ENCODE results near the gene ARFGAP3. TPM values are rescaled to one million over a fixed set of nuclear protein-coding genes. Genes with fewer than 3 reads are reported as not detected.

The ARFGAP3 gene
- total RNA-seq, 6 donors from 2014 or later = 25.9 to 60.8 (median 41.9) TPM

DNA sequence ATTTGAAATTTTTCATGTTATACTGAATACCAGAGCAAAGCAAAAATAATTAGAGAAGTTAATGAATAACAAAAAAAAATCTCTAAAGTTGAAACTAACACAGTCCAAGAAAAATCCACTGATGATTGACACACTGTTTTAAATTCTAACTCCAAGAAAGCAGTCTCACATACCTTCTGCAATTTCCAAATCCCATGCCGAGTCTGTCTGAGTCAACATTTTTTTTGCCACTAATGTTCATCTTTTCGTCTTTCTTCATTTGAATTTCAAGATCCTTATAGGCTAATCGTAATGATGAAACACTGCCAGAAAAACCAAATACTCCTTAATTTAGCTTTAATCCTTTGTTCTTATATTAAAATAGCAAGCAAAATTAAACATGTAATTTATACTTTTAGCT, 39.5 kb downstream of the ARFGAP3 start:
- Histone ChIP-seq H3K9me3 (no peaks in the 10 kb centered on the region), H3K4me1 (peaks cover 6 to 33% (median 14%) of the 10 kb centered on the region in 4 donors), H3K4me3 (no peak overlapping the region), H3K27me3 (no peaks in the 10 kb centered on the region), H3K27ac (no peak overlapping the region), H3K36me3 (peaks cover 0 to 72% (median 30%) of the 10 kb centered on the region in 4 donors)
- DNase-seq = no peak
- no peak for TF ChIP-seq POLR2AphosphoS5 (IDR thresholded peaks at IDR 0.05)
- TF ChIP-seq POLR2A (IDR thresholded peaks at IDR 0.05) = no peak
- no peak for TF ChIP-seq EP300 (IDR thresholded peaks at IDR 0.05)
- TF ChIP-seq, protein P1, sequence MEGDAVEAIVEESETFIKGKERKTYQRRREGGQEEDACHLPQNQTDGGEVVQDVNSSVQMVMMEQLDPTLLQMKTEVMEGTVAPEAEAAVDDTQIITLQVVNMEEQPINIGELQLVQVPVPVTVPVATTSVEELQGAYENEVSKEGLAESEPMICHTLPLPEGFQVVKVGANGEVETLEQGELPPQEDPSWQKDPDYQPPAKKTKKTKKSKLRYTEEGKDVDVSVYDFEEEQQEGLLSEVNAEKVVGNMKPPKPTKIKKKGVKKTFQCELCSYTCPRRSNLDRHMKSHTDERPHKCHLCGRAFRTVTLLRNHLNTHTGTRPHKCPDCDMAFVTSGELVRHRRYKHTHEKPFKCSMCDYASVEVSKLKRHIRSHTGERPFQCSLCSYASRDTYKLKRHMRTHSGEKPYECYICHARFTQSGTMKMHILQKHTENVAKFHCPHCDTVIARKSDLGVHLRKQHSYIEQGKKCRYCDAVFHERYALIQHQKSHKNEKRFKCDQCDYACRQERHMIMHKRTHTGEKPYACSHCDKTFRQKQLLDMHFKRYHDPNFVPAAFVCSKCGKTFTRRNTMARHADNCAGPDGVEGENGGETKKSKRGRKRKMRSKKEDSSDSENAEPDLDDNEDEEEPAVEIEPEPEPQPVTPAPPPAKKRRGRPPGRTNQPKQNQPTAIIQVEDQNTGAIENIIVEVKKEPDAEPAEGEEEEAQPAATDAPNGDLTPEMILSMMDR (IDR thresholded peaks at IDR 0.05) = no peak
- 69 to 79% methylated on average over 3 of the region's 3 CpGs for WGBS, 2 donors
- ATAC-seq (ENCODE audit: low FRiP score in 2 of 2) = no peak

DNA sequence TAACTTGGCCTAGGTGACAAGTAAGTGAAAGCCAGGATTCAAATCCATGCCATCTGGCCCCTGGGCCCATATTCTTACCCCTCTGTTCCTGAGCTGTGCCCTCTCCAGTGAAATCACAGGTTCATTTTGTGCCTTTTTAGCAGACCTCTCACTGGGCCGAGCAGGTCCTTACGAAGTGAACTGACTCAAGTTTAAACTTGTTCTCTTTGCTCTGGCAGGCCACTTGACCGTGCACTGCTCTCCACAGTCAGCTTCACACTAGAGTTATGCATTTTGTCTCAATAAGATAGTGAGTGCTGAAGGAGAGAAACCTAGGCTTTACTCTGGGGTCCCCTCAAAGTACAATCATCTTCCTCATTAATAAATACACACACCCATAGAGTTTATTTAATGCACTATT, 40.7 kb downstream of the ARFGAP3 start:
- H3K36me3 ChIP-seq = peaks cover 0 to 66% (median 22%) of the 10 kb centered on the region in 4 donors
- H3K27ac ChIP-seq = peak overlapping the region in 1 of 4 donors; percentile 6
- peaks cover 6 to 33% (median 14%) of the 10 kb centered on the region in 4 donors for H3K4me1 ChIP-seq
- no peak for ATAC-seq (ENCODE audit: low FRiP score in 2 of 2)
- no peaks in the 10 kb centered on the region for H3K27me3 ChIP-seq
- H3K9me3 ChIP-seq = no peaks in the 10 kb centered on the region
- WGBS, 2 donors = 78 to 82% methylated on average over 3 of the region's 3 CpGs
- no peak overlapping the region for H3K4me3 ChIP-seq
- TF ChIP-seq, protein P1 (IDR thresholded peaks at IDR 0.05) = no peak
- TF ChIP-seq EP300 (IDR thresholded peaks at IDR 0.05) (no peak), POLR2A (IDR thresholded peaks at IDR 0.05) (no peak), POLR2AphosphoS5 (IDR thresholded peaks at IDR 0.05) (no peak)
- peak in 1 of 2 donors; percentile 62 for DNase-seq

DNA sequence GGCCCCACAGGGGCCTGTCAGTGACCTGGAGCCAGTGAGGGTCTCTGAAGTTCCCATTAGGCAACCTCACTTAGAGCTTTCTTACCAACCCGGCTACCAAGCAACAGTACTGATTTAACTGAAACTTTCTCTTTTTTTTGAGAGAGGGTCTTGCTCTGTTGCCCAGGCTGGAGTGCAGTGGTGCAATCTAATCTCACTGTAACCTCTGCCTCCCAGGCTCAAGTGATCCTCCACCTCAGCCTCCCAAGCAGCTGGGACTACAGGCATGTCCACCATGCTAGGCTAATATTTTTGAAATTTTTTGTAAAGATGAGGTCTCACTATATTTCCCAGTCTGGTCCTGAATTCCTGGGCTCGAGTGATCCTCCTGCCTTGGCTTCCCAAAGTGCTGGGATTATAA, 42.5 kb downstream of the ARFGAP3 start:
- no peaks in the 10 kb centered on the region for H3K9me3 ChIP-seq
- H3K4me3 ChIP-seq = no peak overlapping the region
- H3K36me3 ChIP-seq = peaks cover 0 to 73% (median 30%) of the 10 kb centered on the region in 4 donors
- DNase-seq (no peak), ATAC-seq (ENCODE audit: low FRiP score in 2 of 2) (no peak)
- peak overlapping the region in 1 of 4 donors; percentile 32 for H3K27ac ChIP-seq
- peaks cover 6 to 28% (median 9%) of the 10 kb centered on the region in 4 donors for H3K4me1 ChIP-seq
- WGBS, 2 donors = 83% methylated on average over 2 of the region's 2 CpGs
- H3K27me3 ChIP-seq = no peaks in the 10 kb centered on the region
- TF ChIP-seq, protein P1 (IDR thresholded peaks at IDR 0.05) = no peak
- no peak for TF ChIP-seq POLR2A (IDR thresholded peaks at IDR 0.05)
- TF ChIP-seq POLR2AphosphoS5 (IDR thresholded peaks at IDR 0.05) = no peak
- no peak for TF ChIP-seq EP300 (IDR thresholded peaks at IDR 0.05)

DNA sequence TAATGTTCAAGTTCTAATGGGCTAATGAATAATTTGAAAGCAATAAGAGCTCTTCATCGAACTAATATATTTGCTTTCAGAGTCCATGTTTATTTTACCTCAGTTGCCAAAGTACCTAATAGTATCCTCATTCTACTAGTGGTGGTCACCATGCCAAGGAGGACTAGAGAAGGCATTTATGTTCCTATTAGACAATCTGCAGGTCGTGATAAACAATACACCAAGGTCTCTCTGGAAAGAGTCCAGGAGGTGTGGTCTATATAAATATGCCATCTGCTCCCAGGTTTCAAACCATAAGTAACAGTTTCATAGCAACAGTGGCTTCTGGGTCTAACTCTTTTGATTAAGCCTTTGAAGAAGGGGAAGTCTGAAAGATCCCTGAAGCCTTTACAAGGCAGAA, 42.9 kb downstream of the ARFGAP3 start:
- peaks cover 0 to 73% (median 32%) of the 10 kb centered on the region in 4 donors for H3K36me3 ChIP-seq
- no peak for ATAC-seq (ENCODE audit: low FRiP score in 2 of 2)

More for the DNA sequence above, 42.9 kb downstream of the ARFGAP3 start:
- Histone ChIP-seq H3K4me3 (no peak overlapping the region), H3K27me3 (no peaks in the 10 kb centered on the region), H3K4me1 (peaks cover 4 to 24% (median 7%) of the 10 kb centered on the region in 4 donors), H3K9me3 (no peaks in the 10 kb centered on the region), H3K27ac (peak overlapping the region in 1 of 4 donors; percentile 32)
- WGBS, 2 donors = 37 to 40% methylated on average over 2 of the region's 2 CpGs
- TF ChIP-seq POLR2A (IDR thresholded peaks at IDR 0.05) (no peak), EP300 (IDR thresholded peaks at IDR 0.05) (no peak), POLR2AphosphoS5 (IDR thresholded peaks at IDR 0.05) (no peak)
- TF ChIP-seq, protein P1 (IDR thresholded peaks at IDR 0.05) = no peak
- DNase-seq = no peak

Data from upper lobe of left lung (tissue), 6 donors.